Measurements from ENCODE around the gene ATP6V1G2.

DNA sequence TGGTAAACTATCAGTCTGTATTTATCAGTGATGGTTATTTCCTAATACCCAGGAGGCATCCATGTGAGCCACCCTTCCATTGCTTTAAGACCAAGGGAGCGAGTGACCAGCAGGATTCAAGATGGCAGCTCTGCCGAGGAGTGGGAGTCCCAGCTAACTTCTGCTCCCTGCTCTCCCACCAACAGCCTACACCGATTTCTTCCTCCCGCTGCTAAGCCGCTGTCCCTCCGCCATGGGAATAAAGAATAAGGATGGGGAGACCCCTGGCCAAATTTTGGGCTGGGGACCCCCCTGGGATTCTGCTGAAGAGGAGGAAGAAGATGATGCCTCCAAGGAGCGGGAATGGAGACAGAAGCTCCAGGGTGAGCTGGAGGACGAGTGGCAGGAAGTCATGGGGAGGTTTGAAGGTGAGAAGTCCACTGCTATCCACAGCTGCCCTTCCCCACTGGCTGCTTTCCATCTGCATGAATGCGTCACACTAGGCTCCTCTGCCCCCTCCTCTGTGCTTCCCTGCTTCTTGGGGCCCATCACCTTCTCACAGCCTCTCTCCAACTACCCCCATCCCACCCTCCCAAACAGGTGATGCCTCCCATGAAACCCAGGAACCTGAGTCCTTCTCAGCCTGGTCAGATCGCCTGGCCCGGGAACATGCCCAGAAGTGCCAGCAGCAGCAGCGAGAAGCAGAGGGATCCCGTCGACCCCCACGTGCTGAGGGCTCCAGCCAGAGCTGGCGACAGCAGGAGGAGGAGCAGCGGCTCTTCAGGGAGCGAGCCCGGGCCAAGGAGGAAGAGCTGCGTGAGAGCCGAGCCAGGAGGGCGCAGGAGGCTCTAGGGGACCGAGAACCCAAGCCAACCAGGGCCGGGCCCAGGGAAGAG, 11.3 kb upstream of the ATP6V1G2 start:
- TF ChIP-seq, protein P1, sequence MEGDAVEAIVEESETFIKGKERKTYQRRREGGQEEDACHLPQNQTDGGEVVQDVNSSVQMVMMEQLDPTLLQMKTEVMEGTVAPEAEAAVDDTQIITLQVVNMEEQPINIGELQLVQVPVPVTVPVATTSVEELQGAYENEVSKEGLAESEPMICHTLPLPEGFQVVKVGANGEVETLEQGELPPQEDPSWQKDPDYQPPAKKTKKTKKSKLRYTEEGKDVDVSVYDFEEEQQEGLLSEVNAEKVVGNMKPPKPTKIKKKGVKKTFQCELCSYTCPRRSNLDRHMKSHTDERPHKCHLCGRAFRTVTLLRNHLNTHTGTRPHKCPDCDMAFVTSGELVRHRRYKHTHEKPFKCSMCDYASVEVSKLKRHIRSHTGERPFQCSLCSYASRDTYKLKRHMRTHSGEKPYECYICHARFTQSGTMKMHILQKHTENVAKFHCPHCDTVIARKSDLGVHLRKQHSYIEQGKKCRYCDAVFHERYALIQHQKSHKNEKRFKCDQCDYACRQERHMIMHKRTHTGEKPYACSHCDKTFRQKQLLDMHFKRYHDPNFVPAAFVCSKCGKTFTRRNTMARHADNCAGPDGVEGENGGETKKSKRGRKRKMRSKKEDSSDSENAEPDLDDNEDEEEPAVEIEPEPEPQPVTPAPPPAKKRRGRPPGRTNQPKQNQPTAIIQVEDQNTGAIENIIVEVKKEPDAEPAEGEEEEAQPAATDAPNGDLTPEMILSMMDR (IDR thresholded peaks at IDR 0.05; ENCODE audit: low read depth, low read length, poor library complexity, severe bottlenecking), result no peak
- no peak for TF ChIP-seq EZH2phosphoT487 (IDR thresholded peaks at IDR 0.05; ENCODE audit: borderline replicate concordance, low read length)
